Heart right ventricle (tissue), 16 donors: ENCODE data around the gene LPAR6. TPM values are rescaled to one million over a fixed set of nuclear protein-coding genes. Genes with fewer than 3 reads are reported as not detected.

Experiments used
- ATAC-seq, 8 donors: fragments of 200-7000 bp; cut with Tn5 transposase; one replicate each; pipeline ENCODE4 v1.9.1; 2020; ENCODE audit warnings: mild to moderate bottlenecking in 8 of 8, moderate library complexity in 8 of 8, moderate number of reproducible peaks in 1 of 8
- DNase-seq, 2 donors: peaks; one replicate each; pipeline ENCODE4 v3.0.0-alpha.2; 2020
- H3K27ac ChIP-seq, 10 donors: fragments of 200-600 bp; sonication (generic) in 2 of 10; one replicate each; pipeline versions ENCODE4 v1.5.0 to v1.8.0; 2020 to 2022; ENCODE audit warnings: mild to moderate bottlenecking in 3 of 10
- H3K27me3 ChIP-seq, 7 donors: fragments of 200-600 bp; one replicate each; pipeline ENCODE4 v1.8.0; 2021 to 2022; ENCODE audit warnings: mild to moderate bottlenecking in 2 of 7
- H3K36me3 ChIP-seq, 9 donors: fragments of 200-600 bp; sonication (generic) in 1 of 9; one replicate each; pipeline versions ENCODE4 v1.5.0 to v1.8.0; 2020 to 2022; ENCODE audit warnings: mild to moderate bottlenecking in 2 of 9
- H3K4me1 ChIP-seq, 9 donors: fragments of 200-600 bp; sonication (generic) in 1 of 9; one replicate each; pipeline versions ENCODE4 v1.5.0 to v1.8.0; 2020 to 2022; ENCODE audit warnings: mild to moderate bottlenecking in 4 of 9
- H3K4me3 ChIP-seq, 10 donors: fragments of 200-600 bp; sonication (generic) in 2 of 10; one replicate each; pipeline versions ENCODE4 v1.5.0 to v1.8.0; 2020 to 2022; ENCODE audit warnings: mild to moderate bottlenecking in 7 of 10, moderate library complexity in 2 of 10
- H3K9me3 ChIP-seq, 11 donors: fragments of 200-600 bp in 10 of 11; sonication (generic) in 2 of 11; one replicate each; pipeline versions ENCODE4 v1.5.0 to v1.8.0; 2013 to 2022; ENCODE audit warnings: mild to moderate bottlenecking in 2 of 11, control low read depth in 1 of 11, moderate library complexity in 1 of 11
- CTCF ChIP-seq, 9 donors: fragments of 200-600 bp; sonication (generic) in 2 of 9; IDR thresholded peaks; one replicate each; pipeline versions ENCODE4 v1.5.0 to v1.8.0; 2021 to 2022; ENCODE audit warnings: antibody characterized with exemption in 9 of 9, mild to moderate bottlenecking in 5 of 9, moderate library complexity in 1 of 9
- WGBS, 2 donors: extraction: QIAGEN DNeasy Blood & Tissue Kit; methylation state at CpG; one replicate each; pipeline ENCODE4 v1.1.7; 2013; ENCODE audit warnings: inconsistent platforms in 1 of 2; 5-methylcytosine and 5-hydroxymethylcytosine counted together
- intact Hi-C, 10 donors: fragments of 100-400 bp; cut with DNase I; formaldehyde crosslinking; loops; one replicate each; pipeline versions ENCODE4 v1.11.1 to v1.14.2; 2022
- polyA plus RNA-seq, 2 donors: library from polyadenylated mRNA; stranded (reverse); fragments of 200-250 nt; gene quantifications; one replicate each; pipeline ENCODE4 v1.2.3, GENCODE V29; 2013
- total RNA-seq, 10 donors: library from RNA; stranded (reverse); fragmentation: NEBNext Ultra II Directional in 3 of 10; extraction: Animal tissue kit (Norgen Biotek cat#: 25700) in 3 of 10; gene quantifications; one replicate each; pipeline versions ENCODE4 v1.2.1 to v1.2.4, GENCODE V29; 2021 to 2023
- donor health status: Arrhythmogenic right ventricular cardiomyopathy.
- donor health status: ischemic (EF 13 %, LVEDD 7.1; RV severe dilation, severe dysfunction).
- donor health status: healthy with polysubstance abuse.
- donor health status: DM: no; HTN: yes; CAD: no.
- donor health status: DM: no; HTN: no; CAD: no.
- donor health status: ischemic (EF 25% LVEDD 6.9; RV normal size, moderate dysfunction).
- donor health status: ischemic (EF 25% LVEDD 5.7; RV mildly dilated, moderate dysfunction).
- donor health status: healthy.
- donor health status: DM: yes; HTN: yes; CAD: no.
- donor health status: Ischemic cardiomyopathy.
- donor health status: ischemic (EF 35%, LVEDD 5.7; RV mildly dilated, moderate dysfunction).
- donor health status: nonischemic (EF 11% LVEDD 7.7; RV severe dilation, severe dysfunction).
- donor health status: DM: yes; HTN: yes; CAD: no.
- donor health status: PGD.
- donor health status: ischemic (EF 29% LVEDD 5.4; RV normal size, mild dysfunction).
- donor health status: nonischemic (EF 23%, LVEDD 6.1; RV moderate dilation, normal function).

LPAR6 gene
- total and polyA plus RNA-seq, 12 donors, result 5.0 to 45.1 (median 12.1) TPM

- Histone ChIP-seq H3K4me1 (peaks cover 0 to 47% (median 24%) of the 10 kb centered on the region in 9 donors), H3K9me3 (no peaks in the 10 kb centered on the region), H3K27me3 (no peaks in the 10 kb centered on the region), H3K36me3 (peaks cover 0 to 15% (median 0%) of the 10 kb centered on the region in 9 donors), H3K27ac (peak overlapping the region; percentile 5 to 93 (median 80)), H3K4me3 (peak overlapping the region; percentile 22 to 69 (median 61))
- no peak for DNase-seq
- ATAC-seq, result peak in 4 of 8 donors; percentile 46 to 62 (median 51)
- no peak for TF ChIP-seq CTCF (IDR thresholded peaks at IDR 0.05)
- WGBS, 2 donors, result 27 to 39% methylated on average over 13 of the region's 13 CpGs
- intact Hi-C loops, result loop anchor here in 2 of 10 donors (1.0 to 5.0 kb wide), 3 partner anchors 9 to 120 kb away; partner anchors contain the start of gene RCBTB2 (in 1 of the 2)
These were observed 927 bp downstream of the LPAR6 start for GRCh38 chr13:48411841-48412531.

- Histone ChIP-seq H3K9me3 (no peaks in the 10 kb centered on the region), H3K4me1 (peaks cover 0 to 55% (median 24%) of the 10 kb centered on the region in 9 donors), H3K36me3 (peaks cover 0 to 11% (median 0%) of the 10 kb centered on the region in 9 donors), H3K27me3 (no peaks in the 10 kb centered on the region), H3K4me3 (peak overlapping the region; percentile 22 to 69 (median 61)), H3K27ac (peak overlapping the region; percentile 5 to 93 (median 80))
- 28 to 41% methylated on average over 1 of the region's 1 CpG for WGBS, 2 donors
- no peak for TF ChIP-seq CTCF (IDR thresholded peaks at IDR 0.05)
- no peak for ATAC-seq
- intact Hi-C loops, result loop anchor here in 1 of 10 donors (1.0 to 5.0 kb wide), 2 partner anchors 8 to 121 kb away; partner anchors contain the start of gene RCBTB2
- no peak for DNase-seq
These were observed 1.6 kb downstream of the LPAR6 start for GRCh38 chr13:48411147-48411794.

- intact Hi-C loops, result loop anchor here in 1 of 10 donors (5.0 kb wide), 1 partner anchor 122 kb away; the partner anchor contains the start of gene RCBTB2
- DNase-seq (no peak), ATAC-seq (peak in 2 of 8 donors; percentile 36 to 39)
- Histone ChIP-seq H3K36me3 (peaks cover 0 to 10% (median 0%) of the 10 kb centered on the region in 9 donors), H3K27ac (peak overlapping the region in 9 of 10 donors; percentile 7 to 93 (median 81)), H3K4me1 (peaks cover 0 to 62% (median 18%) of the 10 kb centered on the region in 9 donors), H3K4me3 (peak overlapping the region; percentile 22 to 69 (median 61)), H3K9me3 (no peaks in the 10 kb centered on the region), H3K27me3 (no peaks in the 10 kb centered on the region)
- 50 to 58% methylated on average over 5 of the region's 5 CpGs for WGBS, 2 donors
- TF ChIP-seq CTCF (IDR thresholded peaks at IDR 0.05), result no peak
These were observed 2.7 kb downstream of the LPAR6 start for GRCh38 chr13:48410199-48410598.

- no peak for TF ChIP-seq CTCF (IDR thresholded peaks at IDR 0.05)
- ATAC-seq, result no peak
These were observed 7.0 kb downstream of the LPAR6 start for GRCh38 chr13:48405875-48406274.

More at GRCh38 chr13:48405875-48406274, 7.0 kb downstream of the LPAR6 start:
- Histone ChIP-seq H3K4me3 (peak overlapping the region in 4 of 10 donors; percentile 26 to 68 (median 28)), H3K27me3 (no peaks in the 10 kb centered on the region), H3K27ac (peak overlapping the region in 7 of 10 donors; percentile 24 to 93 (median 86)), H3K9me3 (no peaks in the 10 kb centered on the region), H3K36me3 (peaks cover 0 to 10% (median 0%) of the 10 kb centered on the region in 9 donors), H3K4me1 (peaks cover 0 to 87% (median 20%) of the 10 kb centered on the region in 9 donors)
- intact Hi-C loops, result loop anchor here in 4 of 10 donors (10.0 kb wide), 4 partner anchors 89 to 179 kb away; no protein-coding TSS in a partner anchor
- DNase-seq, result no peak
